Karpas-422 (cell line): ENCODE data around the gene PLA2G1B. TPM values are rescaled to one million over a fixed set of nuclear protein-coding genes. Genes with fewer than 3 reads are reported as not detected.

Source experiments
- DNase-seq: peaks from one replicate; pipeline ENCODE4 v3.0.0-alpha.2; 2015
- H2AFZ ChIP-seq: fragments of 200-600 bp; sonication (generic); 2 replicates; pipeline ENCODE4 v1.6.1; 2014; ENCODE audit warnings: antibody characterized with exemption, low read length, mixed read lengths
- H3K27ac ChIP-seq: fragments of 200-600 bp; sonication (generic); 2 replicates; pipeline ENCODE4 v1.5.1; 2014; ENCODE audit warnings: mild to moderate bottlenecking, low read length, moderate library complexity
- H3K27me3 ChIP-seq: fragments of 200-600 bp; sonication (generic); 2 replicates; pipeline ENCODE4 v1.6.1; 2014; ENCODE audit warnings: low read length, mixed read lengths
- H3K36me3 ChIP-seq: fragments of 200-600 bp; sonication (generic); 2 replicates; pipeline ENCODE4 v1.6.1; 2014; ENCODE audit warnings: low read length, mixed read lengths; ENCODE audit not compliant: insufficient read depth
- H3K4me1 ChIP-seq: fragments of 200-600 bp; sonication (generic); 2 replicates; pipeline ENCODE4 v1.6.1; 2014; ENCODE audit warnings: mild to moderate bottlenecking, low read length, mixed read lengths
- H3K4me2 ChIP-seq: fragments of 200-600 bp; sonication (generic); 2 replicates; pipeline ENCODE4 v1.6.1; 2014; ENCODE audit warnings: low read length, low read depth, mild to moderate bottlenecking; ENCODE audit not compliant: poor library complexity, severe bottlenecking
- H3K4me3 ChIP-seq: fragments of 200-600 bp; sonication (generic); 2 replicates; pipeline ENCODE4 v1.5.1; 2014; ENCODE audit warnings: mild to moderate bottlenecking, antibody characterized with exemption, low read length, mixed read lengths
- H3K79me2 ChIP-seq: fragments of 200-600 bp; sonication (generic); 2 replicates; pipeline ENCODE4 v1.6.1; 2014; ENCODE audit warnings: mild to moderate bottlenecking, low read length, mixed read lengths
- H3K9ac ChIP-seq: fragments of 200-600 bp; sonication (generic); 2 replicates; pipeline ENCODE4 v1.6.0; 2014; ENCODE audit warnings: low read length
- H3K9me2 ChIP-seq: fragments of 200-600 bp; sonication (generic), shearing (Covaris generic); replicated peaks from 2 replicates; pipeline ENCODE4 v1.6.0; 2014; ENCODE audit warnings: mild to moderate bottlenecking, low read length, moderate library complexity; ENCODE audit not compliant: insufficient read depth
- H3K9me3 ChIP-seq: fragments of 300-700, 200-600 bp; sonication (generic); 2 replicates; pipeline ENCODE4 v1.6.1; 2014; ENCODE audit warnings: low read length, mixed read lengths
- H4K20me1 ChIP-seq: fragments of 200-600 bp; sonication (generic); 2 replicates; pipeline ENCODE4 v1.6.1; 2014; ENCODE audit warnings: mild to moderate bottlenecking, antibody characterized with exemption, low read length, low read depth; ENCODE audit not compliant: insufficient read depth
- total RNA-seq: library from RNA; depleted of rRNA; stranded (reverse); fragments of >200 nt; shearing (Covaris generic); gene quantifications from 2 replicates; pipeline ENCODE4 v1.2.3, GENCODE V29; 2014; ENCODE audit warnings: low replicate concordance

Gene PLA2G1B
- total RNA-seq, 1 experiment from 2014 or later = not detected

DNA sequence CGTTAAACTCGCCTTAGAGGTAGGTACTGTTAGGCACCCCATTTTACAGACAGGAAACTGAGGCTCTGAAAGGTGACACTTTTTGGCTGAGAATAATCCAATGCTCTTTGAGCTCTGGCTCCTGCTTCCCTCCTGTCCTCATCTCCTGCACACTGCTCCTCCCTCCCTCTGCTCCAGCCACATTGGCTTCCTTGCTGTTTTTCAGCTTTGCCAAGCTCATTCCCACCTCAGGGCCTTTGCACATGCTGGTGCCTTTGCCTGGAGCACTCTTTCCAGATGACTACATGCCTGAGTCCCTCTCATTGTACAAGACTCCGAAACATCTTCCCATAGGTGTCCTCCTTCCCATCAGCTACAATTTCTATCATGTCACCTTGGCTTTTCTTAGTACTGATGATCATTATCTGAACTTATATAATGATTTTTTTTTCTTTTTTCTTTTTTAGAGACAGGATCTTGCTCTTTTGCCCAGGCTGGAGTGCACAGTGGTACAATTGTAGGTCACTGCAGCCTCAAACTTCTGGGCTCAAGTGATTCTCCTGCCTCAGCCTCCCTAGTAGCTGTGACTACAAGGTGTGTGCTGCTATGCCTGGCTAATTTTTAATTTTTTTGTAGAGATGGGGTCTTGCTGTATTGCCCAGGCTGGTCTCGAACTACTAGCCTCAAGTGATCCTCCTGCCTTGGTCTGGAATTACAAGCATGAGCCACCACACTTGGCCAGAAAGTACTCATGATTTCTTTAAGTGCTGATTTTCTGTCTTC lies 26.2 kb upstream of the PLA2G1B start:
- Histone ChIP-seq H3K36me3 (no peaks in the 10 kb centered on the region), H4K20me1 (no peaks in the 10 kb centered on the region), H3K4me3 (no peak overlapping the region), H3K27me3 (no peaks in the 10 kb centered on the region), H2AFZ (no peak overlapping the region), H3K9me2 (no peaks in the 10 kb centered on the region), H3K4me1 (no peaks in the 10 kb centered on the region), H3K27ac (no peak overlapping the region), H3K4me2 (no peak overlapping the region), H3K9ac (no peak overlapping the region), H3K79me2 (no peaks in the 10 kb centered on the region), H3K9me3 (no peaks in the 10 kb centered on the region)
- DNase-seq = no peak

DNA sequence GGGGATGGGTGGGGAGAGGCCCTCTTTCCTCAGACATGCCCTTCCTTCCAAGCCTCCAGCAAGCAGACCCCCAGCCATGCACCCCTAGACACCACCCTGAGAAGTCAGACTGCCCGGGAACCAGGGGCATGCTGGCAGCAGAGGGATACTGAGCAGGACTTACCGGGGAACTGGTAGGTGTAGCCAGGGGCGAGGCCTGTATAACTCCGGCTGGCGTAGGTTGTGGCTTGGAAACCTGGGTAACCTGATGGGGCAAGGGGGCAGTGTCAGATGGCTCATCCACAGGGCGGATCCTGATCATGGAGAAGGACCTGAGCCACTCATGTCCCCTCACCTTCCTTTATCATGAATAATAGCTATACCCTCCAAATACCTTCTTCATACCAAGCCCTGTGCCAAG lies 25.6 kb upstream of the PLA2G1B start:
- no peaks in the 10 kb centered on the region for H3K79me2 ChIP-seq
- H2AFZ ChIP-seq = no peak overlapping the region
- H4K20me1 ChIP-seq = no peaks in the 10 kb centered on the region
- H3K36me3 ChIP-seq = no peaks in the 10 kb centered on the region
- no peak overlapping the region for H3K27ac ChIP-seq
- H3K4me2 ChIP-seq = no peak overlapping the region
- no peak overlapping the region for H3K4me3 ChIP-seq
- no peaks in the 10 kb centered on the region for H3K9me2 ChIP-seq
- H3K27me3 ChIP-seq = no peaks in the 10 kb centered on the region
- DNase-seq = no peak
- H3K4me1 ChIP-seq = no peaks in the 10 kb centered on the region
- no peaks in the 10 kb centered on the region for H3K9me3 ChIP-seq
- H3K9ac ChIP-seq = no peak overlapping the region

GRCh38 chr12:120352117-120352516 lies 24.5 kb upstream of the PLA2G1B start:
- Histone ChIP-seq H3K4me3 (no peak overlapping the region), H3K27me3 (no peaks in the 10 kb centered on the region), H3K4me1 (no peaks in the 10 kb centered on the region), H3K36me3 (no peaks in the 10 kb centered on the region), H3K4me2 (no peak overlapping the region), H3K27ac (no peak overlapping the region), H3K79me2 (no peaks in the 10 kb centered on the region), H4K20me1 (no peaks in the 10 kb centered on the region), H3K9me3 (no peaks in the 10 kb centered on the region), H2AFZ (no peak overlapping the region), H3K9ac (no peak overlapping the region), H3K9me2 (no peaks in the 10 kb centered on the region)
- DNase-seq = no peak

- Histone ChIP-seq H3K4me2 (no peak overlapping the region), H3K9me3 (no peaks in the 10 kb centered on the region), H3K9ac (no peak overlapping the region), H3K36me3 (no peaks in the 10 kb centered on the region), H3K9me2 (no peaks in the 10 kb centered on the region), H2AFZ (no peak overlapping the region), H3K79me2 (no peaks in the 10 kb centered on the region), H3K27ac (no peak overlapping the region), H3K4me1 (no peaks in the 10 kb centered on the region), H3K4me3 (no peak overlapping the region), H4K20me1 (no peaks in the 10 kb centered on the region), H3K27me3 (no peaks in the 10 kb centered on the region)
- DNase-seq = no peak
These were observed 23.2 kb upstream of the PLA2G1B start for GRCh38 chr12:120350576-120351350.

GRCh38 chr12:120347766-120348165 lies 20.2 kb upstream of the PLA2G1B start:
- Histone ChIP-seq H3K9me3 (no peaks in the 10 kb centered on the region), H3K4me2 (no peak overlapping the region), H3K36me3 (no peaks in the 10 kb centered on the region), H3K27ac (no peak overlapping the region), H3K4me1 (no peaks in the 10 kb centered on the region), H3K4me3 (no peak overlapping the region), H3K9me2 (no peaks in the 10 kb centered on the region), H3K27me3 (no peaks in the 10 kb centered on the region), H4K20me1 (no peaks in the 10 kb centered on the region), H2AFZ (no peak overlapping the region), H3K9ac (no peak overlapping the region), H3K79me2 (no peaks in the 10 kb centered on the region)
- DNase-seq = no peak

DNA sequence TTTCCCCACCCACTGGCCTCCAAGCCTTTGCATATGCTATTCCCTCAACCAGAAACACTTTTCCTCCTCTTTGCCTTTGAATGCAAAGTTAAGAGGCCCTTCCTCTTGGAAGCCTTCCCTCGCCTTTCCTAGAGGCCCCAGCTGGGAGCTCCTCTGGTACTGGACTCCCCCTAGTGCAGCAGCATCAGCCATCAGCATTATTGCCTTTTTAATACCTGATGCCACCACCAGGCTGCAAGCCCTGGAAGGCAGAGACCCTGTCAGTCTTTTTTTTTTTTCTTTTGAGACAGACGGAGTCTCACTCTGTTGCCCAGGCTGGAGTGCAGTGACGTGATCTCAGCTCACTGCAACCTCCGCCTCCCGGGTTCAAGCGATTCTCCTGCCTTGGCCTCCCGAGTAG lies 19.1 kb upstream of the PLA2G1B start:
- H3K4me2 ChIP-seq = no peak overlapping the region
- no peaks in the 10 kb centered on the region for H3K36me3 ChIP-seq
- no peaks in the 10 kb centered on the region for H3K27me3 ChIP-seq
- no peak overlapping the region for H3K27ac ChIP-seq
- no peak for DNase-seq
- no peak overlapping the region for H2AFZ ChIP-seq
- H3K9ac ChIP-seq = no peak overlapping the region
- H3K4me3 ChIP-seq = no peak overlapping the region
- H3K79me2 ChIP-seq = no peaks in the 10 kb centered on the region
- H3K9me2 ChIP-seq = no peaks in the 10 kb centered on the region
- no peaks in the 10 kb centered on the region for H3K9me3 ChIP-seq
- H3K4me1 ChIP-seq = no peaks in the 10 kb centered on the region
- H4K20me1 ChIP-seq = no peaks in the 10 kb centered on the region

- Histone ChIP-seq H3K4me2 (no peak overlapping the region), H3K4me1 (no peaks in the 10 kb centered on the region), H3K27ac (no peak overlapping the region), H3K36me3 (no peaks in the 10 kb centered on the region), H3K4me3 (no peak overlapping the region), H3K79me2 (no peaks in the 10 kb centered on the region), H4K20me1 (no peaks in the 10 kb centered on the region), H3K9me3 (no peaks in the 10 kb centered on the region), H3K9ac (no peak overlapping the region), H3K9me2 (no peaks in the 10 kb centered on the region), H3K27me3 (no peaks in the 10 kb centered on the region), H2AFZ (no peak overlapping the region)
- DNase-seq = no peak
These were observed 18.5 kb upstream of the PLA2G1B start for GRCh38 chr12:120346031-120346430.

DNA sequence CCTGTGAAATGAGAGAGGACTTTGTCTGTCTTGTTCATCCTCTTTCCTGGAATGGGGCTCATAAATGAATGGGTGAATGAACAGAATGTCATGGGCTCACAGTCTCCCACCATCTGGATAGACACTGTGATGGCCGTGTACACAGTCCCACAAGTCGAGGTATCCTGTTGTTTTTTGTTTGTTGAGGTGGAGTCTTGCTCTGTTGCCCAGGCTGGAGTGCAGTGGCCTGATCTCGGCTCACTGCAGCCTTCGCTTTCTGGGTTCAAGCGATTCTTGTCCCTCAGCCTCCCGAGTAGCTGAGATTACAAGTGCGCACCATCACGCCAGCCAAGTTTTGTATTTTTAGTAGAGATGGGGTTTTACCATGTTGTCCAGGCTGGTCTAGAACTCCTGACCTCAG lies 16.1 kb upstream of the PLA2G1B start:
- Histone ChIP-seq H3K79me2 (no peaks in the 10 kb centered on the region), H3K27me3 (no peaks in the 10 kb centered on the region)

More for the DNA sequence above, 16.1 kb upstream of the PLA2G1B start:
- H3K27ac ChIP-seq = no peak overlapping the region
- no peaks in the 10 kb centered on the region for H3K9me2 ChIP-seq
- no peaks in the 10 kb centered on the region for H3K4me1 ChIP-seq
- H3K4me3 ChIP-seq = no peak overlapping the region
- H3K9me3 ChIP-seq = no peaks in the 10 kb centered on the region
- H3K36me3 ChIP-seq = no peaks in the 10 kb centered on the region
- H2AFZ ChIP-seq = no peak overlapping the region
- no peak overlapping the region for H3K4me2 ChIP-seq
- H4K20me1 ChIP-seq = no peaks in the 10 kb centered on the region
- no peak overlapping the region for H3K9ac ChIP-seq
- no peak for DNase-seq
